ENCODE measurements around the gene ADGRD1.

Gene ADGRD1

DNA sequence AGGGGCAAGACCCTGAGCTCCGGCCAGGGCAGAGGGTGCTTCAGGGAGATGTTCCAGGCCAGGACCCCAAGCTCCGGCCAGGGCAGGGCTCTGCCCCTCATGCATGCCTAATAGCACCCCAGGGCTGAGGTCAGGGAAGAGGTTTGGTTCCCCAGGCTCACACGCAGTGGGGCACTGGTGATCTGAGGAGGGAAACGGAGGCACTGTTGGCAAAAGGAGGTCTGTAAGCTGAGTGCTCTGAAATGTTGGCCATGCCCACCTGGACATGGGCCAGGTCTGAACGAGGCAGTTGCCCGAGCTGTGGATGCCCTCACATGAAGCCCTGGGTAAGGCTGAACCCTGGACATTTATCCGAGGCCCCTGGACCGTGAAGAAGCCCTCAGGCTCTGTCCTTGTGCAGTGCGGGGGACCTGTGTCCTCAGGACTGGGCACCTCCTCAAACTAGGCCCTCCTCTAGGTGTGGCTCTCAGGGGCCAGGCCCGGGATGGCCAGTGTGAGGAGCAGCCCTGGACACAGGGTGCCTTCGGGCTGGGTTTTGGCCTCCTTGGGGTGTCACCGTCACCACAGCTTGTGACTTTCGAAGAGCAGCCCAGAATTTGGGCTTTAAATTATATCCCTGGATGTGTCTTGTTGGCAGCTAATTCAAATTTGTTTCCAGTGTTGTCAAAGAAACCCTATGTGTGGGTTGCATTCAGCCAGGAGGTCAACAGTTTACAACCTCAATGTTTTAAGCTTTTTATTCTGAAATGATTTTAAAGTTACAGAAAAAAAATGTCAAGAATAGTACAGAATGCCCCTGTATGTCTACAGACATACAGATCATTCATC, 66.8 kb downstream of the ADGRD1 start:
- DNase-seq (ENCODE audit: low read depth in 3 of 3, low spot score in 1 of 3): no peak

DNA sequence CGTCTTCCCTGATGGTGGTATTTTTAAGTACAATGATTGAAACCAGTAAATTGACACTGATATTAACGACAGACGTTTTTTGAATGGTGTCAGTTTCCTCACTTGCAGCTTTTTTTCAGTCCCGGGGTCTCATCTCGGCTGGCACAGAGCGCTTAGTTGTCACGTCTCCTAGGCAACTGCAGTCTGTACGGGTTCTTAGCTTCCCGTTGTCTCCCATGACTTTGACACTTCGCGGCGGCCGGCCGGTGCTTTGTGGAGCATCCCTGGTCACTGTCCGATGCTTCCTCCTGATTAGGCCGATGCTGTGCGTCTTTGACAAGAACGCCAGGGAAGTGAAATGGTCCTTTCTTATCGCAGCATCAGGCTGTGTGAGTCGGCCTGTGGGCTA, 67.4 kb downstream of the ADGRD1 start:
- no peak for DNase-seq (ENCODE audit: low read depth in 3 of 3, low spot score in 1 of 3)

DNA sequence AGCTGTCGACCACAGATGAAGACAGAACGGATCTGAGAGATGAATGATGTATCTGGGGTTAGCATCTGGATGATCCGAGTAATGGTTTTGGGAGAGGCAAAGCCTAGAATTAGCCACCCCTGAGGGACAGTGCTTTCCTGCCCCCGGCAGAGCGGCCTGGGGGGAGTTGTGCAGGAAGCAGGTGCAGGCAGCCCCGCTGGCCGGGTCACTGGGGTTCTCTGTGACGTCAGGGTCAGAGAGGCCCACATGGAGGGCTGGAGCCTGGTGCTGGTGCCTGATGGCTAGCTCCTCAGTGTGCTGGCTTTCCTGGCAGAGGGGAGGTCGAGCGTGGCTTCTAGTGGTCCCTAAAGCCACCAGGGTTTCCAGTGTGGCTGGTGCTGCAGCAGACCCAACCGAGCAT, 70.3 kb downstream of the ADGRD1 start:
- no peak for DNase-seq (ENCODE audit: low read depth in 3 of 3, low spot score in 1 of 3)

DNA sequence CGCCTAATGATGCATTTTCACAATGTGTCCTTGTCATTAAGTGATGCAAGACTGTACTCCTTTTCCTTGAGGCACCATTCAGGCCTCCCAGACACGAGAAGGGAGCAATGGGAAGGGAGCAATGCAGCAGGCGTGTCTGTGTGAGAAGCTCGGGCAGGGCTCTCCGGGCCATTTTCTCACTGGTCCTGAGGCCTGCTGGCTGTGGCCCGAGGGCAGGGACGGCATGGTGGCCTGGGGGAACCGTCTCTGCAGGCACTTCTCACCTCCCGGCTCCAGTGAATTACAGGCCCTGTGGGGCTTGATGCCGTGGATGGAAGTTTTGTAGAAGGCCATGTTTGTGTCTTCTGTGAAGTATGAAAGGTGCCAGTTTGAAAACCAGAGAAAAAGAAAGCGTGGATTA, 71.0 kb downstream of the ADGRD1 start:
- DNase-seq (ENCODE audit: low read depth in 3 of 3, low spot score in 1 of 3): no peak

DNA sequence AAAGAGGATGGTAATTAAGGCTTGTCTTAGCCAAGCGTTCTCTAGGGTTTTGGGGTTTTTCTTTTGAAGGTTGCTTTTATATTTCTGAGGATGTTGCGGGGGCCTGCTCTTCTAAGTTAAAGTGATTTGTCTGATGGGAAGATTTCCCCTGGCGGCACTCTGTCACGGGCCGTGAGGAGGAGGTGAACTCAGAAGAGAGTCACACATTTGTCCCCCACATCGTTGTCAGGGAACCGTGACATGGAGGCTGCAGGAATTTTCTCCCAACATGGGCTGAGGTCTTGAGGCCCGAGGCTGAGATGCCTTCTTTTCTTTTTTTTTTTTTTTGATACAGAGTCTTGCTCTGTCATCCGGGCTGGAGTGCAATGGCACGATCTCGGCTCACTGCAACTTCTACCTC, 71.5 kb downstream of the ADGRD1 start:
- no peak for DNase-seq (ENCODE audit: low read depth in 3 of 3, low spot score in 1 of 3)

DNA sequence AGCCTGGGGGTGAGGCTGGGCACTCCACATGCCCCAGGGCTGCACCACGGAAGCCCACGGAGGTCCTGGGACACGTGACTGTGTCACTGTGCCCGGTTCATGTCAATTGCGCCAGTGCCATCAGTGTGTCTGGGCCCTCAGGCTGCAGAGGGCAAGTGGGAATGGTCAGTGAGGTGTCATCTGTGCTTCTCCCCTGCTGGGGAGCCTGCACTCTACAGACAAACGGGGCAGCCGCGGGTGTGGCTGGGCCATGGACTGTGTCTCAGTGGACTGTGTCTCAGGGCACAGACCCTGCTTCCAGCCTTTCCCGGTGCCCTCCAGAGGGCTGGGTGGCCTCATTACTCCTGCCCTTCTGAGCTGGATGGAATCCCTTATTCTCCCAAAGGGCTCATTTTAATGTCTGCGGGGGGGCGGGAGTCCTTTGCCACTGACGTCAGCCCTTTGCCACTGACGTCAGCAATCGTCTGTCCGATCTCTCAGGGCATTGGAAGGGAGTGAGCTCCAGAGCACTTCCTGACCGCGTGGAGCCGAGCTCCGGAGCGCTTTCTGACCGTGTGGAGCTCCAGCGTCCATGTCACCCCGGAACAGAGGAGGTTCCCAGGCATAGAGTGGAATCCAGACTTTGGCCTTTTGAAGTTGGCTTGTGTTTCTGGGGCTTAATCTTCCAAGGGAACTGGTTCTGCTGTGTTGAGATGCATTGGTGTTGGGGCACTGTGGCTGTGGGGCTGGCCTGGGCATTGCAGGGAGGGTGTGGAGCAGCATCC, 72.4 kb downstream of the ADGRD1 start:
- no peak for DNase-seq (ENCODE audit: low read depth in 3 of 3, low spot score in 1 of 3)

DNA sequence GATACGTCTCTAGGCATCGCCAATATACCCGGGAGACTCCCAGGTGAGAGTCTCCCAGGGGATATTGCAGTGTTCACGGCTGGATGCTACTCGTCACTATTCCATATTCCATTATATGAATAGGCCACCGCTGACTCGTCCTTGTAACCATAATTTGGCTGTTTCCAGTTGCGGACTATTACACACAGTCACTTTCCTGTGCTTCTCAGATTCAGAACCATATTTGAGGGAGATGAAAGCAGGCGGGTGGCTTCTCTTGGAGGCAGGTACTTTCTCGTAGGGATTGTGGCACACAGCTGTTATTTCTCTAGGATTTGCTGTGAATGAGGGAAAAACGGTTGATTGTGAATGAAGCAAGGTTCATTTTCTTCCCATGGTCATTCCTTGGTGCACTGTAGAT, 73.0 kb downstream of the ADGRD1 start:
- no peak for DNase-seq (ENCODE audit: low read depth in 3 of 3, low spot score in 1 of 3)

DNA sequence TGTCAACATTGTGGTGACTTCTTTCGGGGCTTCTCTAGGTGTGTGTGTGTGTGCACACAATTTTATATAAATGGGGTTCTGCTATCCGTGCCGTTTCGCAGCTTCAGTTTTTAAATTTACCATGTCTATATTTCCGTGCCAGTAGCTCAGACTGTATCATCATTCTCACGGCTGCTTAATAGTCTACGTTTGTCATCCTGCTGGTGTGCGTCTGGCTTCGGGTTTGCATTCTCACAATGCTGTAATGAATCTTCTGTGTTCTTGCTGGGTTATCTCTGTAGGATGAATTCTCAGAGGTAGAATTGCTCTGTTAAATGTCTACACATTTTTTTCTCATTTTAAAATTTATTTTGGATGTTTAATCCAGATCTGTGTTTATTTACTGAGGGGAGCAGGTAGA, 73.6 kb downstream of the ADGRD1 start:
- DNase-seq (ENCODE audit: low read depth in 3 of 3, low spot score in 1 of 3): no peak

DNA sequence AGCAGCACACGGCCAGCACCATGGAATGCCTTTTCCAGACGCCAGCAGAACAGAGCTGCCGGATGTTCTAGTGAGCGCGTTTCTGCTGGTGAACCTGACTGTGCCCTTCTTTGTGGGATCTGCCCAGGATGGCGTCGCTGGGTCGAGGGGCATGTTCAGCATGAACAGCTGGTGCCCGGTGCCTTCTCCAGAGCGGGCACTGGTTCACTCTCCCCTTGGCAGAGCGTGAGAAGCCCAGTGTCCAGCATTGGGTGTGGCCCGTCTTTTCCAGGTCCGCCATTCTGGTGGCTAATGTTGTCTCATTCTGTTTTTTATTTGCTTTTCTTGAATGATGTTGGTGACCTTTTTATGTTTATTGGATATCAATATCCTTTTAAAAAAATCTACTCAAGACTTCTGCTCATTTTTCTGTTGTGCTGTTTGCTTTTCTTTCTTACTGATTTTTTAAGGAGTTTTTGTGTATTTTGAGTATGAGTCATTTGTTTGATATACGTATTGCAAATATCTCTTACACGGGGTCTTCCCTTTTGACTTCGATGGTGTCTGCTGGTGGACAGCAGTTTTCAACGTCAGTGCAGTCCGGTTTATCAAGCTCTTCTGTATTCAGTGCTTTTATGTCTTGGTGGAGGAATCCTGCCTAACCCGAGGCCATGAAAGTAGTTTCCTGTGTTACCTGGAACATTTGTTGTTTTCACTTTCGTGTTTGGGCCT, 74.3 kb downstream of the ADGRD1 start:
- no peak for DNase-seq (ENCODE audit: low read depth in 3 of 3, low spot score in 1 of 3)

DNA sequence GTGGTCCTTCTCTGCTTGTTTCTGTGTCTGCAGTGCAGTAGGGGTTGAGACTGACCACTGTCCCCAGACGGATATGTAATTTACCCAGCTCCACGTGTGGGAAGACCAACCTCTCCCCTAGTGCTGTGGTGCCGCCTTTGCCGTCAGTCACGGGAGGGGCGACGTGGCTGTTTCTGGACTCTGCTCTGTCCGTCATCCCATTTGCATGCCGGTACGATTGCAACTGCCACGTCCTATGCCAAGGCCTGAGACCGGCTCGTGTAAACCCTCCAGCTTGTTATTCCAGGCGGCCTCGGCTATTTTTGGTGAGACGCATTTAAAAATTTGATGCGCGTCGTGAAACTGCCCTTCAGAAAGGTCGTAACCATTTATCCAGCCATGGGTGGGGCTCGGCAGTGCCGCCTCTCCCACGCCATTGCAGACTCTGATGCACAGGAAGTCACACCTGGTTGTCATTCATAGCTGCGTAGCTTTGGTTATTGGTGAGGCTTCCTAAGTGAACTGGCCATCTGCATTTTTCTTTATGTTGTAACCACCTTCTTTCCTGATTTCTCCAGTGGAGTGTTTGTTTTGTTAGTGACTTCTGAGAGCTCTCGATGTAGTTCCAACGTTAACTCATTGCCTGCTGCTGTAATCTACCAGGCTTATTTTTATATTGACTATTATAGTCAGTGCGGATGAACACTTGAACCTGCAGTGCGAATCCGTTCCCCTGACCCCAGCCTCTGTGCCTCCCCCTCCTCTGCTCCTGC, 75.1 kb downstream of the ADGRD1 start:
- DNase-seq (ENCODE audit: low read depth in 3 of 3, low spot score in 1 of 3): no peak

DNA sequence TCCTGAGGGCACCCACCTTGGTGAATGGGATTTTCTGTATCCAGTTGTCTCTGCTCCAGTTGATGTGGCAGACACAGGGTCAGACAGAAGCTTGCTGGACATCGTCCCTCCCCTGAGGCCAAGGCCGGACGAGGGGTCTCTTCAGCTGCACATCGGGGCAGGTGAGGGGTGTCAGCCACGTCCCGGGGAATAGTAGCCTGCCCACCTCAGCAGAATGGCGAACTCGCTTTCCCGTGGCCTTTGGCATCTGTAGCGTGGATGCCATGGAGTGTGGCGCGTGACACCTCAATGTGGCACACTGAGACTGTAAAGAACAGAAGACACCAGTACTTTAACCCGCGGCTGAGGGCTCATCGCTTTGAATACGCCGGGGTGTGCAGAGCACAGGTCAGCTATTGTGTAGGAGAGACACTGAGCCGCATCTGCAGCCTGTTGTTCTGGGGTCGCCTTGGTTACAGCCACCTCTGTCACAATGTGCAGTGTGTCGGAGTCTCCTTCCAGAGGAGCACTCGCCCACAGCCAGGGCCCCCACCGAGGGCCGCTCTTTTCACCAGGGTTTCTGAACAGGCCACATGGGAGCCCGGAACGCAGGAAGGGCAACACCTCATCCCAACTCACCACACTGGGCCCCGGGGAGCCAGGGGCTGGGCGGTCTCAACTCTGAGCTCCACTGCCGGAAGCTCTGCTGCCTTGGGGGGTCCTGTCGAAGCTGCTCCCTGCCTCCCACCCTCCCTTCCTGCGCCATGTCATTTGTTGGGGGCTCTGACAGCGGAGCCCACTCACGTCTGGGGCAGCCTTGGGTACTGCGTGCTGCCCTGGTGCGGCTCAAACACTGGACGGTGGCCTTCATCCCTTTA, 77.0 kb downstream of the ADGRD1 start:
- no peak for DNase-seq (ENCODE audit: low read depth in 3 of 3, low spot score in 1 of 3)

DNA sequence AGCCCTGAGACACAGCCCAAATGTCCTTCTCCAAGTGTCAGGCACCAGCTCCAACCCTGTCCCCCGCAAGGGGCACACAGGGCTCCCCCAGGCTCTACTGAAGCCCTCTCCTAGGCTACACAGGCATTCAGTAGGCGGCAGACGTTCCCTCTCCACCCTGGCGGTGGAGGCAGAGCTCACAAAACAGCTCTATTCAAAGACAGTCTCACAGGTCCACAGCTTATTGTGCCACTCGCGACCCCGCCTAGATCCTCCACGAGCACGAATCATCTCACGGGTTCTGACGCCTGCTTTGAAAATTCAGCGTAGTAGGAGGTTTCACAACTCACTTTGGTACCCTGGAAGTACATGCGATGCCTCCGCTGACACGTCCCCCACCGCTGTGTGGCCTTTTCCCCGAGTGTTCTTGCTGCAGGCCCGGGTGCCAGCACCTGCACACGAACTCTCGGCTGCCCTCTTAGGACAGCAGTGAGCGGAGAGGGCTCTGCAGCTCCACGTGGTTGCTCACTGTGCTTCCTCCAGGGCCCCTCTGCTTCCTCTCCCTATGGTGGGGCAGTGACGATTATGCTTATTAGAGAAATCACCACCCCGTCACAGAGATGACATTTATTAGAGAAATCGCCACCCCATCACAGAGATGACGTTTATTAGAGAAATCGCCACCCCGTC, 78.5 kb downstream of the ADGRD1 start:
- no peak for DNase-seq (ENCODE audit: low read depth in 3 of 3, low spot score in 1 of 3)

DNA sequence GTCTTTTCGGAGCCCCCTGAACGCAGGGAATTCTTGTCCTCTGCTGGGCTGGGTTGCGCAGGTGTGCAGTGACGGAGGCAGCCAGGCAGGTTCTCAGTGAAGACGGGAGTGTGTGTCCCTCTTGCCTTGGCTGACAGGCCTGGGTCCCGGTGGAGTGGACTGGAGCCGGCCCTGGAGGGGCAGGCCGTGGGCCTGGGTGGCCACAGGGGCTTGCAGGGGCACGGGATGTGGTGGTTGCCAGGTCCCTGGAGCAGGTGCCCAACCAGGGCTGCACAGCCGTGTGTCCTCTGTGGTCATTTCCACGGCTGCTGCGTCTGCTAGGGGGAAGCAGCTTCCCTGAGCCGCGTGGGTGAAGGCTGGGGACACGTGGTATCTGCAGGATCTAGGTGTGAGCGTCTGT, 79.8 kb downstream of the ADGRD1 start:
- no peak for DNase-seq (ENCODE audit: low read depth in 3 of 3, low spot score in 1 of 3)

DNA sequence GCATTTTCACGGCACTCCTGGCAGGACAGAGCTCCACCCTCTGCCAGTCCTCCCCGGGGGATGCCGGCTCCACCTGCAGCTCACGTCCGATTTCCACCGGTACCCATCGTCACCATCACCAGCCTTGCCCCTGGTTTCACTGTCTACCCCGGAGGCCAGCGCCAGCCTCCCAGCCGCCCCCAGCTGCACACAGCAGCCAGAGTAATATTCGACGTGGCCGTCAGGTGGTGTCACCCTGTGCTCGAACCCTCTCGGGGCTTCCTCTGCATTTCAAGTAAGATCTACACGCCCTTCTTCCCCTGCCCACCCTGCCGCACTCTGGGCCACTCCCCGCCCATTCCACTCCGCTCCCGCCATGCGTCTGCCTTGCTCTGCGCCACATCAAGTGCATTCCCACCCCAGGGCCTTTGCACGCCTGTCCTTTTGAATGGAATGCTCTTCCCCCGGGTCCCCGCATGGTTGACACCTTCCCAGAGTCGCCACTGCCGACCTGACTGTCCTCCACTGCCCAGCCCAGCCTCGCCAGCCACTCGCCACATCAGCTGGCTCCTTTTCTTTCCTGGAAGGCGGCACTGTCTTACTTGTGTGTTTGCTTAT, 80.3 kb downstream of the ADGRD1 start:
- no peak for DNase-seq (ENCODE audit: low read depth in 3 of 3, low spot score in 1 of 3)

DNA sequence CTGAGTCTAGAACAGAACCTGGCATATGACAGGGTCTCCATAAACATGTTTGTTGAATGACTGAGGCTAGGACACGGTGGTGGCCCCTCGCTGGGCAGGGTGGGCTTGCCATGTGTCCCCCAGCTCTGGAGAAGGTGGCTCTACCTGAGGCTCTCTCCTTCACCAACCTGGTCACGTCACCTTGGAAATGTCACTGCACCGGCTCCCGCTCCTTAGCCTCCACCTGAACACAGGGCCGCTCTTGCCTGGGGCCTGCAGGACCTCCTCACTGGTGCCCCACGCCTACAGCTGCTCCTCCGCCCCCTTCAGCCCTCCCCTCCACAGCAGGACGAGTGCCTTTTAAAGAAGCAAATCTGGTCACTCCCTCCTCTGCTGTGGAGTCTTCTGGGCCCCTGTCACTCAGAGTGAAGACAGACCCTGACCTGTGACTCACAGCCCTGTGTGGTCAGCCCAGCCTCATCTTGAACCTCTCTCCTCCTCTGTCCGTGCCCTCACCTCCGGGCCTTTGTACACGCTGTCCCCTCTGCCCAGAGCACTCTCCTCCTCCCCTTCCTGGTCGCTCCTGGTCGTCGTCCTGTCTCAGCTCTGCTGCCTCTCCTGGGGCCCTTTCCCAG, 81.0 kb downstream of the ADGRD1 start:
- no peak for DNase-seq (ENCODE audit: low read depth in 3 of 3, low spot score in 1 of 3)

DNA sequence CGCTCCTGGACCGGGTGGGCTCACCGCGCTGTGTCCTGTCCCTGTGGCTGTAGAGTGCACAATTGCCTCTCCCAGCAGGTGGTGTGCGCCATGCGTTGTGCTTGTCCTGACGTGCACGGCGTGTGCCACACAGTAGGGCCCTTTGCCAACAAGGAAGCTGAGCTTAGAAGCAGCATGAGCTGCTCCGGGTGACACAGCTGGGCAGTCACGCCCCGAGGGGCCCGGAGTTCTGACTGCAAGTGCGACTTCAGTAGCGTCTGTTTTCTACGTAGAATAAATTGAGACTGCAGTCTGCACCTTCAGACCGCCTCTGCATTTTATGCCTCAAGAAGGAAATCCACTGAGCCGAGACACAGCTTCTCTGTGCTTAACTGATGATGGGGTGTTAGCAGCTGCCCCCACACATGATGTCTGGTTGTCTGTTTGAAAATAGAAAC, 81.6 kb downstream of the ADGRD1 start:
- DNase-seq (ENCODE audit: low read depth in 3 of 3, low spot score in 1 of 3): no peak

DNA sequence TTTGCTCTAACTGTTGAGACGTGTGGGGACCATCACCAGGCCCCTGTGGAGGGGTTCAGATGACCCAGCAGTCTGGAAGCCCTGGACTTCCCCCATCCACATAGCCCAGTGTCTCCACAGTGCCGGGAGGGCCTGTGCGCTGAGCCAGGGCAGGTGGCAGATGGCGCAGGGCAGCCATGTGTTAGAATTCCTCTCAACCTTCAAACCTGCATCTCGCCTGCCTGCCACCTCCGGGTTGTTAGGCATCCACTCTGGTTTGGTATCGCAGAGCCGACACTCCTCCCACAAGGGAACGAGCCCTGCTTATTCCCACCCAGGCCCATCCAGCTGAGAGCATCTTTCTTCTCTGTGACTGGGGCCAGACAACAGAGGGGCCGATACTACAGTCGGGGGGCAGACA, 84.5 kb downstream of the ADGRD1 start:
- no peak for DNase-seq (ENCODE audit: low read depth in 3 of 3, low spot score in 1 of 3)

DNA sequence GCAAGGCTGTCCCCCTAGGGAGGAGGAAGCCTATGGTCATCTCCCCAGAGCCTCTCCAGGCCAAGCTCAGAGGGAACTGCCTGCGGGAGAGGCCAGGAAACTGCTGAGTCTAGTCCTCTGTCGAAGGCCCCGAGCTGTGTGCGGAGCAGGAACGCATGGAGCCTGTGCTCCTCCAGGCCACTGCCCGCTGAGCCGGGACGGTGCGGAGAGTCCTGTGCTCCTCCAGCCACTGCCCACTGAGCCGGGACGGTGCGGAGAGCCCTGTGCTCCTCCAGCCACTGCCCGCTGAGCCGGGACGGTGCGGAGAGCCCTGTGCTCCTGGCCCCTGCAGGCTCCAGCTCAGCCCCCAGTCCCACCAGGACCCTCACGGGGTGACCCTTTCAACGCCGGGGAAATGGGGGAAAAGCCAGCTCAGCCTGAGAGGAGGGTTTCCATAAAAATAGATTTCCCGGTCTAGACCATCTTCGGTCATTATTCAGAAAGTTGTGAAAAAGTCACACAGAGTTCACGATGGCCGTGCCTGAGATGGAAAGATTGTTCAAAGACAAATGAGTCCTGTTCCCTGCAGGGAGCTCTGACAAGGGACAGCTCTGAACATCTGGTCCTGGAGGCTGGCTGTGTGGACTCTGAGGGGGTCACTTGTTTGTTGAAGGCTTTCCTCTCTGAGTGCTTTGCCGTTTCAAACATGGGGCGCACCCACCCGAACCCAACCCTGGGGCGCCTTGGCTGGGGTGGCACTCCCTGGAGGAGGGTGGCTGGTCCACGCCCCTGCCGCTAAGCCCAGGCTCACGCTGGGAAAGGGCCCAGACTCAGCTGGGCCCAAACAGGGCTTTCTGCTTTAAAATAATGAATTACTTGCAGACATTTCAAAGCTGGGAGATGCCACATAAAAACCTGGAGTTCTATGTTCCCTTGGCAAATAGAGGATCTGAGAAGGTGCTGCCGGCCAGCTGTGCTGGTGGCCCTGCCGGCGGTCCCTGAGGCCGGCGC, 85.5 kb downstream of the ADGRD1 start:
- DNase-seq (ENCODE audit: low read depth in 3 of 3, low spot score in 1 of 3): no peak

Data from stimulated activated CD4-positive, alpha-beta T cell treated with anti-CD3 and anti-CD28 coated beads, TNF-alpha, amount 100 ng/mL, for 1 hour (primary cell).